ENCODE results near the gene TRAPPC2L. TPM values are rescaled to one million over a fixed set of nuclear protein-coding genes. Genes with fewer than 3 reads are reported as not detected.

TRAPPC2L gene
- total RNA-seq, 1 experiment from 2014 or later = 79.1 TPM

DNA sequence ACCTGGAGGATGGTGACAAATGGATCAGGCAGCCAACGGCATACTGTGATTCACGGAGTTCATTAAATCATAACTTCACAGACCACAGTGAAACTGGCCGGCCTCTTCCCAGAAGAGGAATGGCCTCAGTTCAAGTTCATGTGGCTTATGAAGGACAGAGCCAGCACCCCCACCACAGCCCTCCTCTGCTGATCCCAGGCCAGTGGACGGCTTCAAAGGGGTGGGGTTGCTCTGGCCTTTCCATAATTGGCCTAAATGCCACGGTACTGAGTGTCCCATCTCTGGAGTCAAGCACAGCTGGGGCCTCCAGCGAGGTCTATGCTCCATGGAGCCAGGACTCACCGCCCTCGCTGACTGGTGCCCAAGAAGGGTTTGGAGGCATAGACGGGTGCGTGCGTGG, 21.5 kb upstream of the TRAPPC2L start:
- CTCF ChIA-PET = no interaction called here
- intact Hi-C loops (cut with micrococcal nuclease; ENCODE audit: unreplicated experiment) = no loop called here
- H3K27me3 Mint-ChIP-seq (ENCODE audit: unreplicated experiment) = no peaks in the 10 kb centered on the region
- H3K36me3 Mint-ChIP-seq (ENCODE audit: insufficient read depth, unreplicated experiment) = peaks cover 20% of the 10 kb centered on the region
- no peaks in the 10 kb centered on the region for H3K9me3 Mint-ChIP-seq (ENCODE audit: low read depth, unreplicated experiment)
- BruUV-seq (replicated peaks) = no TSS peak
- H3K27ac Mint-ChIP-seq (ENCODE audit: unreplicated experiment) = no peak overlapping the region
- H3K4me1 Mint-ChIP-seq (ENCODE audit: low read depth, unreplicated experiment) = no peaks in the 10 kb centered on the region
- no peak overlapping the region for H3K4me3 Mint-ChIP-seq (ENCODE audit: low read depth, unreplicated experiment)
- TF ChIP-seq, protein P1, sequence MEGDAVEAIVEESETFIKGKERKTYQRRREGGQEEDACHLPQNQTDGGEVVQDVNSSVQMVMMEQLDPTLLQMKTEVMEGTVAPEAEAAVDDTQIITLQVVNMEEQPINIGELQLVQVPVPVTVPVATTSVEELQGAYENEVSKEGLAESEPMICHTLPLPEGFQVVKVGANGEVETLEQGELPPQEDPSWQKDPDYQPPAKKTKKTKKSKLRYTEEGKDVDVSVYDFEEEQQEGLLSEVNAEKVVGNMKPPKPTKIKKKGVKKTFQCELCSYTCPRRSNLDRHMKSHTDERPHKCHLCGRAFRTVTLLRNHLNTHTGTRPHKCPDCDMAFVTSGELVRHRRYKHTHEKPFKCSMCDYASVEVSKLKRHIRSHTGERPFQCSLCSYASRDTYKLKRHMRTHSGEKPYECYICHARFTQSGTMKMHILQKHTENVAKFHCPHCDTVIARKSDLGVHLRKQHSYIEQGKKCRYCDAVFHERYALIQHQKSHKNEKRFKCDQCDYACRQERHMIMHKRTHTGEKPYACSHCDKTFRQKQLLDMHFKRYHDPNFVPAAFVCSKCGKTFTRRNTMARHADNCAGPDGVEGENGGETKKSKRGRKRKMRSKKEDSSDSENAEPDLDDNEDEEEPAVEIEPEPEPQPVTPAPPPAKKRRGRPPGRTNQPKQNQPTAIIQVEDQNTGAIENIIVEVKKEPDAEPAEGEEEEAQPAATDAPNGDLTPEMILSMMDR (IDR thresholded peaks at IDR 0.05; ENCODE audit: unreplicated experiment) = no peak
- DNase-seq = no peak

DNA sequence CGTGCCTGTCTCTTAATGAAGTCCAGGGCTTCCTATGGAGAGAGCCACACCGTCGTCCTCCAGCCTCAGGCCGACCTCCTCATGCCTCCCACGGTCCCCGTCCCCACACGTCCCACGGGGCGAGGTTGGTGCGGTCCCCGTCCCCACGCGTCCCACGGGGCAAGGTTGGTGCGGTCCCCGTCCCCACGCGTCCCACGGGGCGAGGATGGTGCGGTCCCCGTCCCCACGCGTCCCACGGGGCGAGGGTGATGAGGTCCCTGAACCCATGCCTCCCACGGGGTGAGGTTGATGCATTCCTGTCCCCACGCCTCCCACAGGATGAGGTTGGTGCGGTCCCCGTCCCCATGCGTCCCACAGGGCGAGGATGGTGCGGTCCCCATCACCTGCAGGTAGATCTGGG, 21.1 kb upstream of the TRAPPC2L start:
- Mint-ChIP-seq H3K27ac (ENCODE audit: unreplicated experiment) (no peak overlapping the region), H3K4me3 (ENCODE audit: low read depth, unreplicated experiment) (no peak overlapping the region), H3K9me3 (ENCODE audit: low read depth, unreplicated experiment) (no peaks in the 10 kb centered on the region), H3K27me3 (ENCODE audit: unreplicated experiment) (no peaks in the 10 kb centered on the region), H3K36me3 (ENCODE audit: insufficient read depth, unreplicated experiment) (peaks cover 16% of the 10 kb centered on the region), H3K4me1 (ENCODE audit: low read depth, unreplicated experiment) (no peaks in the 10 kb centered on the region)
- CTCF ChIA-PET = no interaction called here
- intact Hi-C loops (cut with micrococcal nuclease; ENCODE audit: unreplicated experiment) = no loop called here
- TF ChIP-seq, protein P1 (IDR thresholded peaks at IDR 0.05; ENCODE audit: unreplicated experiment) = no peak
- DNase-seq = no peak
- BruUV-seq (replicated peaks) = no TSS peak

DNA sequence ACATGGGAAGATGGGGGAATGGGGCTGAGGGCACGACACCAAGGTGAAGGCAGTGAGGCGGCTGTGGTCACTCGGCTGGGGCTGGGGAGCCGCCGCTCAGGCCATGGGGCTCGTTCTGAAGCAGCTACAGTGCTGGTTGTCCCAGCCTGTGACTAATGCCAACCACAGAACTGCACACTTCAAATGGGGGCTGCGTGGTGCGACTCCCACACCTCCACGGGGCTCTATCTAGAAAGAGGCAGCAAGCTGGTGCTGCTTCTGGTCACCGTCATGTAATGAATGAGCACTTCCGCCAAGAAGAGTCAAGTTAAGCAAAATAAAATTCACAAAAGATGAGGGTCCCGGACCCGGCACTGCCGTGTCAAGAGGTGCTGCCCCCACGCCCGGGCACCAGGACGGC, 20.1 kb upstream of the TRAPPC2L start:
- Mint-ChIP-seq H3K4me3 (ENCODE audit: low read depth, unreplicated experiment) (no peak overlapping the region), H3K9me3 (ENCODE audit: low read depth, unreplicated experiment) (no peaks in the 10 kb centered on the region), H3K4me1 (ENCODE audit: low read depth, unreplicated experiment) (no peaks in the 10 kb centered on the region), H3K27ac (ENCODE audit: unreplicated experiment) (no peak overlapping the region), H3K27me3 (ENCODE audit: unreplicated experiment) (no peaks in the 10 kb centered on the region), H3K36me3 (ENCODE audit: insufficient read depth, unreplicated experiment) (peaks cover 15% of the 10 kb centered on the region)
- intact Hi-C loops (cut with micrococcal nuclease; ENCODE audit: unreplicated experiment) = no loop called here
- no TSS peak for BruUV-seq (replicated peaks)
- CTCF ChIA-PET = no interaction called here
- no peak for DNase-seq
- TF ChIP-seq, protein P1 (IDR thresholded peaks at IDR 0.05; ENCODE audit: unreplicated experiment) = no peak

DNA sequence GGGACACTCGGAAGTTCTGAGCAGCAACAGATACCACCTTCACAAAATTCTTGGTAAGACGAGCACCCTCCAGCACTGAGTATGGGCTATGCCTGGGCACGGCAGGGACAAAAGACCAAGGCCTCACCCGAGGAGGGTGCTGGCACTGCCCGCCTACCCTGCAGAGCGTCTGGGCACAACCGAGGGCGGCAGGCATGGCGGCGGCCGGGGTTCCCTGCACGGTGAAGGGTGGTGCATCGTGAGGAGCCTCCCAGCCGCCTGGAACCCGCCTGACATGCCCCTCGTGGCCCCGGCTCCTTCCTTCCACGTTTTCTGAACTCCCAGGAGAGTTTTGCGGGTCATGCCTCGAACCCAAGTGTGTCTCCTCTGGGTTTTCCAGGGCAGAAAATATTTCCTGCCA, 19.1 kb upstream of the TRAPPC2L start:
- Mint-ChIP-seq H3K36me3 (ENCODE audit: insufficient read depth, unreplicated experiment) (peaks cover 15% of the 10 kb centered on the region), H3K27ac (ENCODE audit: unreplicated experiment) (no peak overlapping the region), H3K4me1 (ENCODE audit: low read depth, unreplicated experiment) (no peaks in the 10 kb centered on the region), H3K4me3 (ENCODE audit: low read depth, unreplicated experiment) (no peak overlapping the region), H3K27me3 (ENCODE audit: unreplicated experiment) (no peaks in the 10 kb centered on the region), H3K9me3 (ENCODE audit: low read depth, unreplicated experiment) (no peaks in the 10 kb centered on the region)
- CTCF ChIA-PET = no interaction called here
- TF ChIP-seq, protein P1 (IDR thresholded peaks at IDR 0.05; ENCODE audit: unreplicated experiment) = no peak
- no peak for DNase-seq
- BruUV-seq (replicated peaks) = no TSS peak
- intact Hi-C loops (cut with micrococcal nuclease; ENCODE audit: unreplicated experiment) = no loop called here
